GM19438 (cell line): ENCODE data around the gene CABCOCO1.
A peak's percentile ranks its signal among the peaks of the same experiment; 100 is the strongest.
"Not testable (repeated sequence)": the region's sequence is repeated elsewhere in the genome, so short reads cannot be mapped to it uniquely, and the experiment has no call there.

ENCODE experiments used
- ATAC-seq: cut with Tn5 transposase; IDR thresholded peaks from one replicate; pipeline ENCODE4 v1.9.1; 2021; ENCODE audit warnings: low read depth; ENCODE audit not compliant: unreplicated experiment

Gene CABCOCO1

GRCh38 chr10:61705022-61705613, 42.4 kb downstream of the CABCOCO1 start:
- no peak for ATAC-seq

GRCh38 chr10:61708846-61709245, 46.1 kb downstream of the CABCOCO1 start:
- no peak for ATAC-seq

DNA sequence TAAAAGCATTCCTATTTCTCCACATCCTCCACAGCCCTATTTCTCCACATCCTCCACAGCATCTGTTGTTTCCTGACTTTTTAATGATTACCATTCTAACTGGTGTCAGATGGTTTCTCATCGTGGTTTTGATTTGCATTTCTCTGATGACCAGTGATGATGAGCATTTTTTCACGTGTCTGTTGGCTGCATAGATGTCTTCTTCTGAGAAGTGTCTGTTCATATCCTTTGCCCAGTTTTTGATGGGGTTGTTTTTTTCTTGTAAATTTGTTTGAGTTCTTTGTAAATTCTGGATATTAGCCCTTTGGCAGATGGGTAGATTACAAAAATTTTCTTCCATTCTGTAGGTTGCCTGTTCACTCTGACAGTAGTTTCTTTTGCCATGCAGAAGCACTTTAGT, 49.4 kb downstream of the CABCOCO1 start:
- ATAC-seq = not testable (repeated sequence)

DNA sequence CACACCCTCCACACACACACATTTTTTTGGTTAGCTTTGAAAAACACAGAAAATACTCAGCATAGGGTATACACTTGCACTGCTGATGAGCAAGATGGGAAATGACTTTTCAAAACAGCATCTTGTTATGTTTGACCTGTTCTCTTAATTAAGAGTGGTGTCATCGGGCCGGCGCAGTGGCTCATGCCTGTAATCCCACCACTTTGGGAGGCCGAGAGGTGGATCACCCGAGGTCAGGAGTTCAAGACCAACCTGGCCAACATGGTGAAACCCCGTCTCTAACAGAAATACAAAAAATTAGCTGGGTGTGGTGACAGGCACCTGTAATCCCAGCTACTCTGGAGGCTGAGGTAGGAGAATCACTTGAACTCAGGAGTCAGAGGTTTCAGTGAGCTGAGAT, 56.7 kb downstream of the CABCOCO1 start:
- ATAC-seq = not testable (repeated sequence)

- ATAC-seq = no peak
Observed at GRCh38 chr10:61719906-61720305, 57.2 kb downstream of the CABCOCO1 start.

GRCh38 chr10:61721431-61721830, 58.7 kb downstream of the CABCOCO1 start:
- ATAC-seq = no peak

DNA sequence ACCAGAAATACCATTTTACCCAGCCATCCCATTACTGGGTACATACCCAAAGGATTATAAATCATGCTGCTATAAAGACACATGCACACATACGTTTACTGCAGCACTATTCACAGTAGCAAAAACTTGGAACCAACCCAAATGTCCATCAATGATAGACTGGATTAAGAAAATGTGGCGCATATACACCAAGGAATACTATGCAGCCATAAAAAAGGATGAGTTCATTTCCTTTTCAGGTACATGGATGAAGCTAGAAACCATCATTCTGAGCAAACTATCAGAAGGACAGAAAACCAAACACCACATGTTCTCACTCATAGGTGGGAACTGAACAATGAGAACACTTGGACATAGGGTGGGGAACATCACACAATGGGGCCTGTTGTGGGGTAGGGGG, 62.5 kb downstream of the CABCOCO1 start:
- ATAC-seq = not testable (repeated sequence)

DNA sequence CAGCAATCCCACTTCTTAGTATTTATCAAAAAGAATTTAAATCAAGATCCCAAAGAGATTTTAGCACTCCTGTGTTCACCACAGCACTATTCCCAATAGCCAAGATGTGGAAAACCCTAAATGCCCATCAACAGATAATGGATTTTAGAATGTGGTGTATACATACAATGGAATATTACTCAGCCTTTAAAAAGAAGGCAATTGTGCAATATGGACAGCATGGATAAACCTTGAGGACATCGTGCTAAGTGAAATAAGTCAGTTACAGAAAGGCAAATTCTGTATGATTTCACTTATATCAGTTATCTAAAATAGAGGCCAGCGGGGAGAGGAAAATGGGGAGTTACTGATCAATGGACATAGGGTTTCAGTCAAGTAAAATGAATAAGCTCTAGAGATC, 66.9 kb downstream of the CABCOCO1 start:
- ATAC-seq = no peak

- no peak for ATAC-seq
Observed at GRCh38 chr10:61730671-61731070, 67.9 kb downstream of the CABCOCO1 start.

- ATAC-seq = no peak
Observed at GRCh38 chr10:61731638-61732037, 68.9 kb downstream of the CABCOCO1 start.

DNA sequence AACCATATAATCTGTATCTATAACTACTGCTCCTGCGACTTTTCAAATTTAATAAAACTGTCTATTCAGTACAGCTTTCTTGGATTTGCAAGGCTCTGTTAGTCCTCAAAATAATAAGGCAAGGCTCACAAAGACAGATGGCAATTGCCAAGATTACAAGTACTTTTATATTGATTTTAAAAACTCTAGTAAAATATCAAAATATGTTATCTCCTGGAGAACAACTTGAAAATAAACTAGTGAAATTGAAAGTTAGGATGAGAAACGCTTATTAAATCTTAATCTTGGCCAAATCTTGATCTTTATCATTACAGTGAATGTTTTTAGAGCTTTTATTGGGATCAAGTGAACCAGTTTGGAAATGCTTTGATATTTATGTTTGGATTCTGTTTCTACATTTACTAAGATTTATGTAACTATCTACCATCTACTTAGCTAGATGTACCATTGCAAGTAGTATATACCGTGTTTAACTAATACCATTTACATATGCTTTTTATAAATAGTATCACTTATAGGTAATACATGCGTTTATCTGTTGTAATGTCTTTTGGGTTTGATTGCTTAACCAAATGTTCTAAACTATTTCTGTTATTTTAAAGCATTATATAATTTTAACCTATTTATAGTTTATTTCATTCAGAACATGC, 70.0 kb downstream of the CABCOCO1 start:
- no peak for ATAC-seq

DNA sequence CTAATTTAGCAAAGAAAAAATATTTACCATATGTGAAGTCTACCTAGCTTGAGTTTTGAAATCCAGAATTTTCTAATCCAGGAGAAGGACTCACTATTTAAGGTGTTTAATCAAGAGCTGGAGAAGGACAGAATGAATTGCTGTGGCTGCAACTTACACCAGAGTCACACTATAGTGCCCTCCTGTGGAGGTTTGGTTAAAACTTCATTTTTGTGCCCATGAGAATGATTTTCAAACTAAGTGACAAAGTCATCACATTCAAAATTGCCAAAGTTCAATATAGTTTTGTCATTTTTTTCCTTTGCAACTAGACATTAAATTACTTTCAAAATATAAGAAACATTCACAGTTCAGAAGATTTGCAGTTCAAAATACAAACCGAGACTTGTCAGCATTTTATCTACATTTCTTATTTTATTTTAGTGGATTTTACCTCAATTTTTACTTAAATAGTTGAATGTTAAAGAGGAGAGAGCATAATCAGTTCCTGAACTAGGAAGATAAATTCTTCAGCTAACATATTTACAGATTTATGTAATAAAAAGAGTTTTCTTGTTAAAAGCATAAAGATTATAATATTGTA, 70.7 kb downstream of the CABCOCO1 start:
- no peak for ATAC-seq

GRCh38 chr10:61735882-61736281, 73.2 kb downstream of the CABCOCO1 start:
- no peak for ATAC-seq

GRCh38 chr10:61737455-61737854, 74.7 kb downstream of the CABCOCO1 start:
- ATAC-seq = not testable (repeated sequence)

DNA sequence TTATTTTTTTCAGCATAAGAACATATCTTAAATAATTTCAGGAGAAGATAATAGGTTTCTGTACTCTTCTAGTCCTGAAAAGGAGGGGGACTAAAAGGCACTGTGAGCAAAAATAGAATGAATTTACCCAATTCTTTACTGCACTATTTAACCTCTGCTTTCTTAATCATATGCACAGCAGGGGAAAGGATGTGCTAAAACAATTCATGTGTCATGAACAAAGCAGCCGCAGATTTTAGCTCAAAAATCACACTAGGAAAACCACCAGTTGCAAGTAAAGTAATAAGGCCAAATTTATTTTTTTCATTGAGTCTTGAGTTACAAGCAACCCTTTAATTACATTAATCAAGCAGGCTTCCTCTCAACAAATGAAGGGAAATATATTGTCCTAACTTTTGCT, 80.1 kb downstream of the CABCOCO1 start:
- ATAC-seq = no peak

DNA sequence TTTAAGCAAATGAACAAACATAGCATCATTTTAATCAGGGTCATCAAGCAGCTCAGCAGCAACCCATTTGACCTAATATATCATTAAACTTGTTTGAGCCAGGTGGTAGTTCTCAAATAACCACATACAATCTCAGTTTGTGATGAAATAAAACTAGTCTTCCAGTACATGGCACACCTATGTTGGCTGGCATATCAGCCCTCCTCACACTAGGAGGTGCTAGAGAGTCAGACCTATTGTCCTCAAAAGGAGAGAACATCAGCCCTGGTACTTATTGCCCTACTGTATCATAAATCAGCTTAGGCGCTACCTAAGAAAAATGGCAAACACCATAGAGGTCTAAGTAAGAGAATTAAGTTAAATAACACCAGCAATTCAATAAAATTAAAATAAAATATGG, 81.7 kb downstream of the CABCOCO1 start:
- no peak for ATAC-seq

- no peak for ATAC-seq
Observed at GRCh38 chr10:61746377-61746776, 83.6 kb downstream of the CABCOCO1 start.

GRCh38 chr10:61747307-61747706, 84.6 kb downstream of the CABCOCO1 start:
- ATAC-seq = no peak

DNA sequence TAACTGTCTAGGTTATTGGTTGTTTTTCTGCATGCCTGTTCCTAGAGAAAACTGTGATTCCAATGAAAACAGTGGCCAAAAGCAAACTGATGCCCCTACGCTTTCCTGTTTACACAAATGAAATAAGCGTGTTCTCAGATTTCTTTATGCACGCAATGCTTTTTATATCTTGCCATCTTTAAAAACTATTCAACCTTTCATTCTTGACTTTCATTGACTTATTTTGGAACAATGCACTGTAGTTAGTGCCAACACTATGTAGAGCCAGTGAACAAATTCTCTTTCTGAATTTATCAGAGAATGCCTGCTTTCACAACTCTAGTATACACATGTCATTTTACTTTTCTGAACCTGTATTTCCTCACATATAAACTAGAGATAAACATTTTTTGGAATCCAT, 86.6 kb downstream of the CABCOCO1 start:
- ATAC-seq = no peak

DNA sequence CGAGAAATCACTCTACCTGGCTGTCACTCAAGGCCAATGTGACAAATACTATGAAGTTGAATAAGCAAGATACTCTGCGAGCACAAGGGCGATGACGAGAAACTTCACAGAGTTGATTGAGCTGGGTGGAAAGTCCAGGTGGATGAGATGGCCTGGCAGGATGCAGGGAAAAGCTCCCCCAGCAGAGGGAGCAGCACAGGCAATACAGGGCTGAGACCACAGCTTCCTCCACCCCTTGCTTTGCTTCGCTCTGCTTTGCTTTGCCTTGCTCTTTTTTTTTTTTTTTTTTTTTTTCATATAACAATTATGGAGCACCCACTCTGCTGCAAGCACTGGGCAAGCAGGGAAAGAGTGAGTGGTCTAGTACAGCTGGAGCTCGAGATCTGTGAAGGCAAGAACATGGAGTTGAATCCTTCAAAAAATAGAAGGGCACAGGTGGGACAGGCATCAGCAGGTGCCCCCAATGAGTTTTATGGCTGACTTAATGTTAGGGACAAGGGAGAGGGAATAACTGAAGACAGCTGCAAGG, 88.3 kb downstream of the CABCOCO1 start:
- peak; percentile 71 for ATAC-seq

GRCh38 chr10:61751599-61751998, 88.9 kb downstream of the CABCOCO1 start:
- ATAC-seq = peak; percentile 11
